GM21737 (cell line): Measurements from ENCODE around the gene RASA4B.
"Not testable (repeated sequence)": the region's sequence is repeated elsewhere in the genome, so short reads cannot be mapped to it uniquely, and the experiment has no call there.

Source experiments
- ATAC-seq: cut with Tn5 transposase; IDR thresholded peaks from one replicate; pipeline ENCODE4 v1.9.1; 2021; ENCODE audit warnings: mild to moderate bottlenecking, moderate library complexity; ENCODE audit not compliant: unreplicated experiment

The RASA4B gene

DNA sequence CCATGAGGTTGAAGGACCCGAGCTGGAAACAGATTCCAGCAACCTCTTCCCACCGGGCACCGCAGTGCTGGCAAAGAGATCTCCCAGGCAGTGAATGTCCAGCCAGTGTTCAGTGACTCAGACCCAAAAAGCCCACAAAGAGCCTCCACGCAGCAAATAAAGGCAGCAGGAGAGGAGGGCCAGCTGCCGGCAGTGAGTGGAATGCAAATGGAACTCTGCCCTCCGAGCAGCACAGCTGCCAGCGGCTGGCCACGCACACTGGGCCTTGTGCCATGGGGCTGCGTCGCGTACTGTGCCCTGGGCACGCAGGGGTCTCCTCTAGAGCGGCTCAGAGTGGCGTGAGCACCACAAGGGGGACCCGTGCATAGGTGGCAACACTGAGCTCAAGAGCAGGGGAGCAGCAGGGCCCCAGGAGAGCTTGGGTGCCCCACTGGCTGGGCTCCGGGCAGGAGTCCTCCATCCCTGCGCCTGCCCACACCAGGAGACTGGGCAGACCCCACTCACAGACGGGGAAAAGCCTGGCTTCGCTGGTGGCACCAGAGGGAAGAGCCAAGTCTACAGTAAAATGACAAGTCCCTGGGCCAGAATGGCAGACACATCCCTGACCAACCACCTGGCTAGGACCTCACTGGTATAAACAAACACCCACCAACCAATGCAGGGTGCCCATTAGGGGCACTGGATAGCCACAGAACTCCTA lies 42.7 kb downstream of the RASA4B start:
- ATAC-seq = not testable (repeated sequence)

DNA sequence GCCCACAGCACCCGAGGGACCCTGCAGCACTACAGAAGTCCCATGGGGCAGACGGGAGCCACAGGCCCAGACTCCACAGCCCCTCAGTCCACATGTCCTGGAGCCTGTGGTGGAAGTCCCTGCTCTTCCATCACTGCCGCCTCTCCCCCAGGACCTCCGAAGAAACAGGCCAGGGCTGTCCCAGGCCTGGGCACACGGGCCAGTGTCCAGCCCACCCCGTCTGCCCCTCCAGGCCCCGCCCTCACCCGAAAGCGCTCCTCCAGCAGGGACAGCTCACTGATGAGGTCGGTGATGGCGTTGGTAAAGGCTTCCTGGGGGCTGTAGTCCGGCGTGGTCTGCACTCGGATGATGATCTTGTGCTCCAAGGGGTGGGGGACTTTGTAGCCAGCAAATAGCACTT lies 43.5 kb downstream of the RASA4B start:
- ATAC-seq = not testable (repeated sequence)

DNA sequence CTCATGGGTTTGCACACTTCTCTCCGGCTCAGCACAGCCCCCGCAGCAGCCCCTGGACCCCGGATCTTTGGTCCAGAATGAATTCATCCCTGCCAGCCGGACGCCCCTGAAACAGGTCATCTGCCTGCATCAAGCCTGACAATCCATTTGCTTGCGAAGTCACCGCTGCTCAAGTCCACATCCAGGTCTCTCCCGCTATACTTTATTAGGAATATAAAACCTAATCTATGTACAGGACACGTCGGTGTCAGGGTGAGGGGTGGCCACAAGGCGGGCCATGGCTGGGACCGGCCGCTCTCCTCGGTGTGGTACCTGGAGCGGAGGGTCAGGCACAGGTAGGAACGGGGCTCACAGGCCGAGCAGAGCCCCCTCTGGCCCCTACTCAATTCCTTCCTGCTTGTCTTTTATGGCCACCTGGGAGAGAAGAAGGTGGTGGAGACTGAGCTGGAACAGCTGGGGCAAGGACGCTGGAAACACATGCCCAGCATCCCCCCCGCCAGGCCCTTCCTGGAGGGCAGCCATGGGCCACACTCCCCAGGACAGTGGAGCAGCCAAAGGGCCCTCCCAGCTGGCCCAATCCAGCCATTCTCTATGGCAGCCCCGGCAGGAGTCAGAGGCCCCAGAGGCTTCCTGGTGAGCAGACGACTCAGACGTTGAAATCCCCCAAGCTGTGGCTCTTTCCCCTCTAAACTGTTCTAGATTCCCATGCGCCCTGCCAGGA lies 44.1 kb downstream of the RASA4B start:
- no peak for ATAC-seq

DNA sequence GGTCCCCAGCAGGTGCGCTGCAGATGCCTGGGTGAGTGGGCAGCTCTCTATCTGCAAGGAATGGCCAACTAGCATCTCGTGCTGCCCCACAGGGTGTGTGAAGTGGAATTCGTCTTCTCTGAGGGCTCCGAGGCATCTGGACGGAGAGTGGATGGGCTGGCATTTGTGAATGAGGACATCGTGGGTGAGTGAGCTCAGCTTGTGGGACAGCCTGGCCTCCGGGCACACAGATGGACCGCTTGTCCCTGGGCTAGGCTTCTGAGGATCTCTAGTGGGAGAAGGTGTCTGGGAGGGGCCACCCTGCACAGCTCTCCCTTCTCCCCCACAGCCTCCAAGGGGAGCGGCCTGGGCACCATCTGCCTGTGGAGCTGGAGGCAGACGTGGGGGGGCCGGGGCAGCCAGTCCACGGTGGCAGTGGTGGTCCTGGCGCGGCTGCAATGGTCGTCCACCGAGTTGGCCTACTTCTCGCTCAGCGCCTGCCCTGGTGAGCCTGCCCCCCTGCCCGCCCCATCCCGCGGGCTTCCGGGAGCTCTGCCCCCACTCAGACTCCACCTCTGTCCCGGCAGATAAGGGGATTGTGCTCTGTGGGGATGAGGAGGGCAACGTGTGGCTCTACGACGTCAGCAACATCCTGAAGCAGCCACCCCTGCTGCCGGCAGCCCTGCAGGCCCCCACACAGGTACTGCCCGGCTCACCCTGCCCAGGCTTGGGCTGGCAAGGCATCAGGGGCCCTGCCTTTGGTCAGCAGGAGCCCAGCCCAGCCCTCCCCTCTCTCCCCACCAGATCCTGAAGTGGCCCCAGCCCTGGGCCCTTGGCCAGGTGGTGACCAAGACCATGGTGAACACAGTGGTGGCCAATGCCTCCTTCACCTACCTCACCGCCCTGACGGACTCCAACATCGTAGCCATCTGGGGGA lies 45.2 kb downstream of the RASA4B start:
- ATAC-seq = no peak

DNA sequence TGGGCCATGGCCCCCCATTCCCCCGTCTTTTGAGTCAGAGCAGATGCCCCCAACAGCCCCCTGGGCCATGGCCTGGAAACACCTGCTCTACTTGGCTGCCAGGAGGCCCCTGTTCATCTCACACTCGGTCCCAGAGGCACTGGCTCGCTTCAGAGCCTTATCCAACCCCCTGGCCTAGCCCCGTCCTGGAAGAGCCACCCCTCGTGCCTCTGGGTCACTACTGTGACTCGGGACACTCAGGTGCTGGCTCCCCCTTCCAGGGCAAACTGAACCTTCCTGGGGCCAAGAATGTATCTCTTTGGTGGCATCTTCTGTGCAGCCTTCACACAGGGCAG lies 45.8 kb downstream of the RASA4B start:
- ATAC-seq = no peak

DNA sequence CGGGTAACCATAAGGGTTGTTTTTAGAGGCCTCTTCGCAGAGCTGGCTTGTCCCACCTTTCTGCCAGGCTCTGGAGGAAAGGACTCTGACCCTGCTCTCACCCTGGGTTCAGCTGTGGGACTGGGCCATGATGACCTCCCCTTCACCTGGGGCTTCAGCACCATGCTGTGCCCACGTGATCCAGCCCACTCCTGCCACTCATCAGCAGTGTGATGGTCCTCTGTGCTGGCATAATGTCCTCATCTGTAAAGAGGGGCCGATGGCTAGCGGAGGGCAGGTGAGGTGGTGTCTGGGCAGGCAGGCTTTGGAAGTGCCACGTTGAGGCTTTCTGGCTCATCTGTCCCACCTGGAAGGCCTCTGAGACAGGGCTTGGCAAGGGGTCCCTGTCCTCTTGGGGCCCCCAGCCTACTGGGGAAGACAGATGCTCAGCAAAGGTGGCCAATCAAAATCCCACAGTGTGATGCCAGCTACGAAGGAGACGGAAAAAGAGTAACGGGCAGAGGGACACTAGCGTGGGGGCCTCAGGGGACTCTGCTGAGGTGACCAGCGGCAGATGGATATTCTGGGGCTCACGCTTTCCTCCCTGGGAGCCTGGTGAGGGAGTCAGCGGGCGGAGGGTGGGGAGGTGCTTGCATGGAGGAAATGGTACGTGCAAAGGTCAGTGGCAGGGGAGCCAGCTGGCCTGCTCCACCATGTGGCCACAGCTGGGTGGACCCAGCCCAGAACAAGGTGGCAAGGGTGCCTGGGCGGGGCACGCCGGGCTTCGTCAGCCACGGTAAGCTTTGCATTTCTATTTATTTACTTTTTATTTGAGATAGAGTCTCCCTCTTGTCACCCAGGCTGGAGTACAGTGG lies 47.4 kb downstream of the RASA4B start:
- ATAC-seq = no peak

DNA sequence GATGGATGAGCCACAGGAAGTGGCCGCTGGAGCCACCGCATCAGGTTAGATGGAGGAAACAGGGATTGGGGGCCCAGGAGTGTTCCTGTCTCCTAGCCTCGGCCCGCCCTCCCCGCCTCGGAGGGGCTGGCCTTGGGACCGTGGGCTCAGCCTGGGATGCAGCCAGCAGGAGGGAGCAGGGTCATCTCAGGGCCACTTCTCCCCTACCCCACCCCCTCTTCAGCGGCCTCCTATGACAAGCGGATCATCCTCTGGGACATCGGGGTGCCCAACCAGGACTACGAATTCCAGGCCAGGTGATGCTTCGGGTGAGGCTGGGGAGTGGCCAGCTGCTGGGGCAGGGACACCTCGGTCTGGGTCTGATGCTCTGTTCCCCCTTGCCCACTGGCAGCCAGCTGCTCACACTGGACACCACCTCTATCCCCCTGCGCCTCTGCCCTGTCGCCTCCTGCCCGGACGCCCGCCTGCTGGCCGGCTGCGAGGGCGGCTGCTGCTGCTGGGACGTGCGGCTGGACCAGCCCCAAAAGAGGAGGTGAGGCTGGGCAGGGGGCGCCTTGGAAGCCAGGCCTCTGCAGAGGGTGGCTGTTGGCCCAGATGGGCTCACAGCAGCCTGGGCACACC lies 48.1 kb downstream of the RASA4B start:
- no peak for ATAC-seq

DNA sequence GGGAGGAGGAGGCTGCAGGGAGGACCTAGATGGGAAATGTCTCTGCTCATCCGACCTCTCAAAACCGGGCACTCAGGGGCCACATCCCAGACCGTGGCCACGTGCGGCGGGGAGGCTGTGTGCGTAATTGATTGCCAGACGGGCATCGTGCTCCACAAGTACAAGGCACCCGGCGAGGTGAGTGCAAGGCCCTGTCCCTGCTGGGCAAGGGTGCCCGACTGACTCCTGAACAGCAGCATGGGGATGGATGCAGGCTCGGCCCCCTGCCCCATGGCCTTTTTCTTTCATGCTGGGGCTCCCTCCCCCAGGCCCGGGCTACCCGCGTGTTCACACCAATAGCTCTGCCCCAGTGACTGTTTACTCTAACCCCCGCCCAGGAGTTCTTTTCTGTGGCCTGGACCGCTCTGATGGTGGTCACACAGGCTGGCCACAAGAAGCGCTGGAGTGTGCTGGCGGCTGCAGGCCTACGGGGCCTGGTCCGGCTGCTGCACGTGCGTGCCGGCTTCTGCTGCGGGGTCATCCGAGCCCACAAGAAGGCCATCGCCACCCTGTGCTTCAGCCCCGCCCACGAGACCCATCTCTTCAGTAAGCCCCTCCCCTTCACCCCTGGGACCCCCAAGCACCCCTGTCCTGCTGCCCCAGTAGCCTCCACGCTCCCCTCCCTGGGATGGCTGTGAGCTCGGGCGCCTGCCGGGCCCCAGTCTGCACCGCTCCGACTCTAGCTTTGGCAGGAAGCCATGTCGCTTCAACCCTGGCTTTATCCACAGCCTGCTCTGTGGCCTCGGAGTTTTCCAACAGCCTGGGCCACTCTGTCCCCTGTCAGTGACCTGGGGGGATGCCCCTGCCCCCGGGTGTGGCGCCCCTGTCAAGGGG lies 48.9 kb downstream of the RASA4B start:
- ATAC-seq = no peak

DNA sequence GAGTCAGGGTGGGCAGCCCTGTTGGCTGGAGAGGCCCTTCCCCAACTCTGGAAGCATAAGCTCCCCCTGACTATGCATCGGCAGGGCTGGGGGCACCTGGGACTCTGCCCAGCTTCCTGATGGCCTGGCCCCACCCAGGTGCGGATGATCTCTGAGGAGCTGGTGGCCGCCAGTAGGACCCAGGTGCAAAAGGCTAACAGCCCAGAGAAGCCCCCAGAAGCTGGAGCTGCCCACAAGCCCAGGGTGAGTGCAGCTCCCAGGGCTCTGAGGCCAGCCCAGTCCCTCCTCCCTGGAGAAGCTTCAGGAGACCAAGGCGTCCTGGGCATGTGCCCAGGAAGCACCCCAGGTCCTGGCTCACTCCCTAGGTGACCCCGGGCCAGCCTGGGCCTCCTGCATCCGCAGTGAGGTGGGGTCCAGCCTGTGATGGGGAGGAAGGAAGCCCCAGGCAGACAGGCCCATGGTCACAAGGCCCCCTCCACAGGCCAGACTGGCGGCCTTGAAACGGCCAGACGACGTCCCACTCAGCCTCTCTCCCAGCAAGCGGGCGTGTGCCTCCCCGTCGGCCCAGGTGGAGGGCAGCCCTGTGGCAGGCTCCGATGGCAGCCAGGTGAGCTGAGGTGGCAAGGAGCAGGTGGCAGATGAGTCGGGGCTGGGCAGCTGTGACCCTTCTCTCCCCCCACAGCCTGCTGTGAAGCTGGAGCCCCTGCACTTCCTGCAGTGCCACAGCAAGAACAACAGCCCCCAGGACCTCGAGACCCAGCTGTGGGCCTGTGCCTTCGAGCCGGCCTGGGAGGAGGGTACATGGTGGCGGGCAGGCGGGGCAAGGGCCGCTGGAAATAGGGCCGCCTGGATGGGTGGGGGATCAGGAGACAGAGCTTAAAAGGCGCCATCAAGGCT lies 49.7 kb downstream of the RASA4B start:
- ATAC-seq = no peak

DNA sequence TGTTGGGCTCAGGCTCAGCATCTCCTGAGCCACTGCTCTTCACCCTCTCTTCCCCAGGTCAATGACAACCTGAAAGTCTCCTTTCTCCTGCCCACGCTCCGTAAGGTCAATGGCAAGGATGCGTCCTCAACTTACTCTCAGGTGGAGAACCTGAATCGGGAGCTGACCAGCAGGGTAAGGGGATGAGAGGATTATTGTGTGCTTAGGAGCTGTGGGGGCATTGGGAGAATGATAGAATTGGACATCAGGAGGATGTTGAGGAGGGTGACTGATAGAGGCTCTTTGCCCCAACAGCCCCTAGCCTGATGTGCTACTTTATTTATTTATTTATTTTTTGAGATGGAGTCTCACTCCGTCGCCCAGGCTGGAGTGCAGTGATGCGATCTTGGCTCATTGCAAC lies 51.5 kb downstream of the RASA4B start:
- ATAC-seq = no peak

DNA sequence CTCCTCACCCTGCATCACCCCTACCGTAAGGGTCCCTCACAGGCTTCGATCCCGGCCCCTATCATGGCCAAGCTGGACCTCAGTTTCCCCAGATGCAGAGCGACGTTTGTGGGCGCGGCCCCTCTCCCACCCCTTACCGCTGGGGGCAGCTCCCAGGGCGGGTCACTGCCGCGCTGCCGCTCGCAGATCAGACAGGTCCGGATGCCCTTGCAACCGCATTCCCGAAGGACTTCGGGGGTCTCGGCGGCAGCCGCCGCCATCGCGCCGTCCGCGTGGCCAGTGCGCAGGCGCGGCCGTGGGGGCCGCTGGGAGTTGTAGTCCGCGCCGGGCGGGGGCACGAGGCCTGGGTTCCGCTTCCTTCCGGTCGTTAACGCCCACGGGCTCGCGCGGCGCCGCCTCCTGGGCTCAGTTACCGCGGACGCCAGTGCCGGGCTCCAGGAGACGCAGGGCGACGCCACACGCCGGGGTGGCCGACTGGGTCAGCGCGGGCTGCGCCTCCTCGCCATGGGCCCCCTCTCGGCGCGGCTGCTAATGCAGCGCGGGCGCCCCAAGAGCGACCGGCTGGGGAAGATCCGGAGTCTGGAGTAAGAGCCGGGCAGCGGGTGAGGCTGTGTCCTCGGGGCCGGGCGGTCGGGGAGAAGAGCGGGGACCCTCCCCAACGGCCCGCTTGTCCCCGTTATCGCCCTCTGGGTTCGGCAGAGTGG lies 52.8 kb downstream of the RASA4B start, which contains the start of the genes ALKBH4 and LRWD1:
TSS of gene ALKBH4 (minus strand) at position 287 of the 704 bp plus-strand sequence. CDS start at position 260, 27 bp downstream.
TSS of gene LRWD1 (plus strand) at position 408 of the 704 bp plus-strand sequence. CDS start at position 505, 97 bp downstream.
- ATAC-seq = peak; percentile 83

DNA sequence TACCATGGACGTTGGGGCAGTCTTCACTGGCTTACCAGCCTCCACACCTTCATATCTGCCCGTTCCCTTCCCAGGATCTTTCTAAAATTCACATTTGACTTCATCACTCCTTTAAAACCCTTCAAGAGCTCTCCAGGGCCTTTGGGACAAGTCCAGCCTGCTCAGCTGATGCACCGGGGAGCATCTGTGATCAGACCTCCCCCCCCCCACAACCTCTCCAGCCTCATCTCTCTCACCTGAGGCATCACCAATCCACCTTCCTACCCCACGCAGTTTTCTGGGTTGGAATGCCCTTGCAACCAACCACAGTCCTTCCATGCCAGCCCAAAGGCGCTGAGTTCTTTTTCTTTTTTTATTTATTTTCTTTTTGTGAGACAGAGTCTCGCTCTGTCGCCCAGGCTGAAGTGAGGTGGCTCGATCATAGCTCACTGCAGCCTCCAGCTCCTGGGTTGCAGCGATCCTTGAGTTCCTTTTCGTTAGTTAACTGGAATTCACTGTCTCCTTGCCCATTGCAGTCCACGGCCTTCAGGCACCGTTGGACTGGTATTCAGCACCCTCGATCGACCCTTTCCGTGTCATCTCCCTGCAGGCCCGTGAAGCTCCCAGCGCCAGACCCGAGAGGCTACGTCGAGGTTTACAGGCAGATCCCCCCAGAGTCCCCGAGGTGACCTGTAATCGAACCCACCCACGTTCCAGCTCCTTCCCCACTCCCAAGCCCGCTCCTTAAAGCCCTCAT lies 53.6 kb downstream of the RASA4B start:
- peak; percentile 1 for ATAC-seq

DNA sequence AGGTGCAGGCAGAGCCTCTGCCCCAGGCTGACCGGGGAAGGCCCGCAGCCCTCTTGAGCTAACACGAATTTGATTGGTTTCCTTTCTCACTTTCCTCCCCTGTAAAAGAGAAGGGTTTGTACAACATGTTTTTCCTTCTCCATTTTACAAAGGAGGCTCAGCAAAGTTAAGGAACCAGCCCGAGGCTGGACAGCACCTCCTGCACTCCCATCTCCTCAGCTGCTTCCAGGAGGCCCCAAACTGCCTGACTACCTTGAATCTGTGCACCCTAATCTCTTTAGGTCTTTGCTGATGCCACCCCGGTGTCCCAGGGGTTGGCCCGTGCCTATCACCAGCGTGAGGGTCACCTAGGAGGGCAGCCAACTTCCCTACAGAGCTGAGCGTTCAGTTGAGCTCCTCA lies 57.1 kb downstream of the RASA4B start:
- no peak for ATAC-seq

DNA sequence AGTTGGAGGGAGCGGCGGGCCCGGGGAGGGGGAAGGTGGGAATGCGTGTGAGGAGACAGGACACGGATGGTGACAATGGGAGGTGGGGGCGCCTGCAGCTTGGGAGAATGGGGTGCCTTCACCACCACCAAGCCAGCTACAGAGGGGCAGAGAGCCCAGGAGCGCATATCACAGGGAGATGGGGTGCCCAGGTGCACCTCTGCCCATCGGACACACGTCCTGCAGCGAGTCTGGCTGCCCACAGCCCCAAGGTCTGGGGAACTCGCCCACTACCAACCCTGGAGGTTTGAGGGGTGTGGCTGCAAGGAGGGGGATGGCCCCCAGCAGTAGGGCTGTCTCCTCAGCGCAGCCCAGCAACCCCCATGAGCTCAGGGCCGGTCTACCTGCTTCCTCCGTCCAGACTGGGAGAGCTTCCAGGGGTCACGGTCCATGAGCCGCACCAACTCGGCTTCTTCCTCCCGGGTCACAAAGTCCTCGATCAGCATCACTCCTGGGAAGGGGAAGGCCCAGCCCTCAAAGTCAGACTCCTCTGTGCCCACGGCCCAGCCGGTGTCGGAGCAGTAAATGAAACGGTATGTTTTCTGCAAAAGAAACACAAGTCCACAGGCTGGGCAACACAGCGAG lies 58.2 kb downstream of the RASA4B start:
- no peak for ATAC-seq

DNA sequence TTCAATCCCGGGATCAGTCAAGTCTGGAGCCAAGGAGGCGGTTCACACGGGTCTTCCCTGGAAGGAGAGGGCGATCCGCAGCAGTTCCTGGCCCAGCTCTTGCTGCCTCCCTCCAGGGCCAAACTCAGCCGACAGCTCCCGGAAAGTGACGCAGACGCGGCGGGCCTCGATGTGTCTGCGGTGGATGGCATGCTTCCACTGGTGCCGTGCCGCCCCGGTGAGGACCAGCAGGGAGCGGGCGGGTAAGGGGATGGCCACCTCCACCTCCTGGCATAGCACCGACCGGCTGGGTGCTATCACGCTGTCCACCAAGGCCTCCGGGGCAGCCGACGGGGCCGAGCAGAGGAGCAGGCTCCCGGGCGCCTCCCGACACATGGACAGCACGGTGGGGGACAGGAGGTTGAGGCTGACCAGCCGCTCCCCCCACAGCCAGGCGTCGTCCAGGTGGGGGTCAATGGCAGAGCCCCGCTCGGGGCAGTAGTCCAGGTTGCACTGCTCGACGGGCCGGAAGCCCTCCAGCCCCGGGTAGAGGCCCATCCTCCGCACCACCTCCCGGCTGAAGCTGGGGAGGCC lies 60.1 kb downstream of the RASA4B start:
- no peak for ATAC-seq

DNA sequence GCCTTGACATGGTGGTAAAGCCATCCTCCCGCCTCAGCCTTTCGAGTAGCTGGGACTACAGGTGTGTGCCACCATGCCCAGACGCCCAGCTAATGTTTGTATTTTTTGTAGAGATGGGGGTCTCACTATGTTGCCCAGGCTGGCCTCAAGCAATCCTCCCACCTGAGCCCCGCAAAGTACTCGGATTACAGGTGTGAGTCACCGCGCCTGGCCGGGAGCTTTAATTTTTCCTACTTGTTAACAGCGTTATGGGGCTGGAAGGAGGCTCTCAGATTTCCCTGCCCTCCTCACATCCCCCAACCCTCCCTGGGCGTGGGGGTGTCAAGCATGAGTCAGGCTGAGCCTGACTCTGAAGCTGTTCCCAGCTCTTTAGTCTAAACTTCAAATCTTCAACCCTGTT lies 61.2 kb downstream of the RASA4B start:
- ATAC-seq = no peak
